HG02852 (cell line): ENCODE results near the gene TNXB.
"Not testable (repeated sequence)": the region's sequence is repeated elsewhere in the genome, so short reads cannot be mapped to it uniquely, and the experiment has no call there.

ENCODE experiments used
- ATAC-seq: cut with Tn5 transposase; IDR thresholded peaks from one replicate; pipeline ENCODE4 v1.9.1; 2021; ENCODE audit warnings: mild to moderate bottlenecking, moderate library complexity; ENCODE audit not compliant: unreplicated experiment

Gene TNXB

GRCh38 chr6:32067521-32067920, 41.6 kb downstream of the TNXB start:
- ATAC-seq, result not testable (repeated sequence)

DNA sequence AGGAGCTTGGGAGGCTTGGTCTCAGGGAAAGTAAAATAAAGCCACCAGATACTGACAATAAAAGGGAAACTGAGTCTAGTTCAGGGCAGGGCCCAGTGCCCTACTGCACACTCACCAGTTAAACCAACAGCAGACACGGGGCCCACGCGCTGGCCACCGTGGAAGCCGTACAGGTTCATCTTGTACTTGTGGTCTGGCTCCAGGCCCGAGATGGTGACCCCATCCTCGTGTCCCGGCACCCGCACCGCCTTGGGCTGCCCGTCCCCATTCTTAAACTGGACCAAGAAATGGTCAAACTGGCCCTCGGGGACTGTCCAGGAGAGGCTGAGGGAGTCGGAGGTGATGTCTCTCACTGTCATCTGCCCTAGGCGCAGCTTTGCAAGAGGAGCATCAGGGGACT, 44.4 kb downstream of the TNXB start:
- ATAC-seq, result no peak

- ATAC-seq, result no peak
Measured at GRCh38 chr6:32060966-32061655, 48.0 kb downstream of the TNXB start.

GRCh38 chr6:32058511-32058963, 50.6 kb downstream of the TNXB start:
- ATAC-seq, result no peak

DNA sequence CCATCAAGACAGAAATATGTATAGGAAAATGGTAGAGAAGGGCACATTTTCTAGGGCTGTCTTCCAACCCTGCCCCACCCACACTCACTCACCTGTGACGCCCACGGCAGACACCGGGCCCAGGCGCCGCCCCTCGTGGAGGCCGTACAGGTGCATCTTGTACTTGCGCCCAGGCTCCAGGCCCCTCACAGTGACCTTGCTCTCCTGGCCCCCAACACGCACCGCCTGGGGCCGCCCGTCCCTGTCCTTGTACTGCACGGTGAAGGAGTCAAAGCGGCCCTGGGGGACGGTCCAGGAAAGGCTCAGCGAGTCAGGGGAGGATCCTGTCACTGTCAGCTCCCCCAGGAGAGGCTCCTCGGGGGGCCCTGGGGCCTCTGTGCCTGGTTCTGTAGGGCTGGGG, 51.2 kb downstream of the TNXB start:
- no peak for ATAC-seq

DNA sequence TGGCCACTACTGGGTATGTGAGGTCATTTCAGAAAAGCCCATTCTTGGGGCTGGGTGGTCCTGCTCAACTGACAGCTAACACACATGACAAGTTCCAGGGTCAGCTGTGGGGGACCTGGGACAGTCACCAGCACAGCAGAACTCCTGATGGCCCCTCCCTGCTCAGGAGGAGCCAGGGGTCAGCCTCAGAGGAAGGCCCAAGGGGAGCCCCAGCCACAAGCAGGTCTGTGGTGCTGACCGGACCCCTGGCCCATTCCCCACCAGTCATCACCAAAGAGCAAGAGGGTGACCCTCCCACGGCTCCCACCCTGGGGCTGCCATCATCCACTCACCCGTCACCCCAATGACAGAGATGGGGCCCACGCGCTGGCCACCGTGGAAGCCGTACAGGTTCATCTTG, 52.9 kb downstream of the TNXB start:
- no peak for ATAC-seq

DNA sequence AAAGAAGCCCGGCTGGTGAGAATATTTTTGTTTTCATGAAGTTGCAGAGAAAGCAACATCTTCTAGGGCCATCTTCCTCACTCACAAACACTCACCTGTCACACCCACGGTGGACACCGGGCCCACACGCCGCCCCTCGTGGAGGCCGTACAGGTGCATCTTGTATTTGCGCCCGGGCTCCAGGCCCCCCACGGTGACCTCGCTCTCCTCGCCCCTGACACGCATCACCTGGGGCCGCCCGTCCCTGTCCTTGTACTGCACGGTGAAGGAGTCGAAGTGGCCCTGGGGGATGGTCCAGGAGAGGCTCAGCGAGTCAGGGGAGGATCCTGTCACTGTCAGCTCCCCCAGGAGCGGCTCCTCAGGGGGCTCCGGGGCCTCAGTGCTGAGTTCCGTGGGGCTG, 53.4 kb downstream of the TNXB start:
- not testable (repeated sequence) for ATAC-seq

DNA sequence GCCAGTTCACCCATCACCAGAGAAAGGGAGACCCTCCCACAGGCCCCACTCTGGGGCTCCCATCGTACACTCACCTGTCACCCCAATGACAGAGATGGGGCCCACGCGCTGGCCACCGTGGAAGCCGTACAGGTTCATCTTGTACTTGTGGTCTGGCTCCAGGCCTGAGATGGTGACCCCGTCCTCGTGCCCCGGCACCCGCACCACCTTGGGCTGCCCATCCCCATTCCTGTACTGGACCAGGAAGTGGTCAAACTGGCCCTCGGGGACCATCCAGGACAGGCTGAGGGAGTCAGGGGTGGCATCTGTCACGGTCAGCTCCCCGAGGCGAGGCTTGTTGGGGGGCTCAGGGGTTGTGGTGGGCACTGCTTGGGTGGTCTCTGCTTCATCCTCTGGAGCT, 55.8 kb downstream of the TNXB start:
- ATAC-seq, result not testable (repeated sequence)

DNA sequence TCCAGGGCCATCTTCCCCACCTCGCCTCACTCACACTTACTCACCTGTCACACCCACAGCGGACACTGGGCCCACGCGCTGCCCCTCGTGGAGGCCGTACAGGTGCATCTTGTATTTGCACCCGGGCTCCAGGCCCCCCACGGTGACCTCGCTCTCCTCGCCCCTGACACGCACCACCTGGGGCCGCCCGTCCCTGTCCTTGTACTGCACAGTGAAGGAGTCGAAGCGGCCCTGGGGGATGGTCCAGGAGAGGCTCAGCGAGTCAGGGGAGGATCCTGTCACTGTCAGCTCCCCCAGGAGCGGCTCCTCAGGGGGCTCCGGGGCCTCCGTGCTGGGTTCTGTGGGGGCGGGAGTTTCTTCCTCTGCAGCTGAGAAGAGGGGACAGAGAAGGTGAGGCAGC, 56.5 kb downstream of the TNXB start:
- ATAC-seq, result not testable (repeated sequence)

DNA sequence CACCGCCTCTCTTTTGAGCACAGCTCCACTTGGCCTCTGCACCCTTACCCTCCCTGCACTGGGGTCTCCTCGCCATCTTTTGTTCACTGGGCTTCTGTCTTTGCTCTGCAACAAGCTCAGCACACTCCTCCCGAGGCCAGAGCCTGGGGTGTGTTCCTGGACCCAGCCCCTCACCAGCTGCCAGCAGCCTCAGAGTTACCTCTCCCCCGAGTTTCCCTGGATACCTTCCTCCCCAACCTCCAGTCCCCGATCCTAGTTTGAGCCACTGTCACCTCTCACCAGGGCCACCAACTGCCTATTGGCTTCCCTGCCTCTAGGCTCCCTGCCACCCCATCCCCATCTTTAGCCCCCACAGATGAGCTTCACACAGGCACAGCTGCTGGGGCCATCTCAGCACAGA, 58.6 kb downstream of the TNXB start:
- ATAC-seq, result no peak

DNA sequence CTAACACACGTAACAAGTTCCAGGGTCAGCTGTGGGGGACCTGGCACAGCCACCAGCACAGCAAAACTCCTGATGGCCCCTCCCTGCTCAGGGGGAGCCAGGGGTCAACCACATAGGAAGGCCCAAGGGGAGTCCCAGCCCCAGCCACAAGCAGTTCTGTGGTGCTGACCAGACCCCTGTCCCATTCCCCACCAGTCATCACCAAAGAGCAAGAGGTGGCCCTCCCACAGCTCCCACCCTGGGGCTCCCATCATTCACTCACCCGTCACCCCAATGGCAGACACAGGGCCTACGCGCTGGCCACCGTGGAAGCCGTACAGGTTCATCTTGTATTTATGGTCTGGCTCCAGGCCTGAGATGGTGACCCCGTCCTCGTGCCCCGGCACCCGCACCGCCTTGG, 59.4 kb downstream of the TNXB start:
- ATAC-seq, result not testable (repeated sequence)

DNA sequence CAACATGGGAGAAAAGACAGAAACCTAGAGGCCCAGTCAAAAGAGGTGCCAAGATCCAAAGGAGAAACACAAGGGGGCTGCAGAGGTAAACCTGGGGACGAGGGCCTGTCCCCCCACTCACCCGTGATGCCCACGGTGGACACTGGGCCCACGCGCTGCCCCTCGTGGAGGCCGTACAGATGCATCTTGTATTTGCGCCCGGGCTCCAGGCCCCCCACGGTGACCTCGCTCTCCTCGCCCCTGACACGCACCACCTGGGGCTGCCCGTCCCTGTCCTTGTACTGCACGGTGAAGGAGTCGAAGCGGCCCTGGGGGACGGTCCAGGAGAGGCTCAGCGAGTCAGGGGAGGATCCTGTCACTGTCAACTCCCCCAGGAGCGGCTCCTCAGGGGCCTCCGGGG, 60.0 kb downstream of the TNXB start:
- ATAC-seq, result not testable (repeated sequence)

DNA sequence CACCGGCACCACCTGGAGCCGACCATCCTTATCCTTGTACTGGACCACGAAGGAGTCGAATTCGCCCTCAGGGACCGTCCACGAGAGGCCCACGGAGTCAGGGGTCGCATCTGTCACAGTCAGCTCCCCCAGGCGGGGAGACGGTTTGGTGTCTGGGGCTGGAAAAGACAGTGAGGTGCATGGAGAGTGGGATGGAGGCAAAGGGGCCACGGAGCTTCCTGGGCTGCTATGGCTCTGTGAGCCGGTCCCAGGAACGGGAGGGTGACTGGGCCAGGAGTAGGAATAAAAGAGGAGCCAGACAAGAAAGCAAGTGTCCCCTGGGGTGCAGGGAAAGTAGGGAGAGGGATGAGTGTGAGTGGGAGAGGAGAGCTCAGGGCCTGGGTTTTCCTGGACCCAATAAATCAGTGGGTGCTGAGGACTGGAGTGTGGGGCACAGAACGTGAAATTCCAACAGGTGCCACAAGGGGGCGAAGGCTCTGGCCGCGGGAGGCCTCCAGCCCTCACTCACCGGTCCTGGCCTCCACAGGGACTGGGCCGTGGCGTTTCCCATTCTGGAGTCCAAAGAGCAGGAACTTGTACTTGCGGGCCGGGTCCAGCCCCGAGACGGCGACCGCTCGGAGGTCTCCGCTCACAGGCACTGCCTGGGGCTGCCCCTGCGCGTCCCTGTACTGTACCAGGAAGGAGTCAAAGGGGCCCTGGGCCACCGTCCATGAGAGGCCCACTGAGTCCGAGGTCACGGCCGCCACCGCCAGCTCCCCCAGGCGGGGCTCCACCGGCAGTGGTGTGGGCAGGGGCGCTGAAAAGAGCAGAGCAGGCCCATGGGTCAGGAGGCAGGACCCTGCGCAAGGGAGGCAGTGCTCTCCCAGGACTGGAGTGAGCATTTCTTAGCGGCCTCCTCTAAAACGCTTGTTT, 61.0 kb downstream of the TNXB start:
- no peak for ATAC-seq

DNA sequence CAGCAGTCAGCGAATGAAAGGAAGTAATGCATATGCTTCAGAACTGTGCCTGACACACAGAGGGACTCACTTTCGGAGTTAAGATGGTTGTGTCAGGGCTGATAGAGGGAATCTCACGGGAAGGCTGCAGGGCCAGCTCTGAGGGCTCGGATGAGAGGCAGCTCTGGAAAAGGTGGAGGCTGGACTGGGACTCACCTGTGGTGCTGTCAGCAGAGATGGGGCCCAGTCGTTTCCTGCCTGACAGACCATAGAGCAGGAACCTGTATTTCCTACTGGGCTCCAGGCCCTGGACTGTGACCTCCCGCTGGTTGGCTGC, 61.6 kb downstream of the TNXB start:
- ATAC-seq, result no peak

DNA sequence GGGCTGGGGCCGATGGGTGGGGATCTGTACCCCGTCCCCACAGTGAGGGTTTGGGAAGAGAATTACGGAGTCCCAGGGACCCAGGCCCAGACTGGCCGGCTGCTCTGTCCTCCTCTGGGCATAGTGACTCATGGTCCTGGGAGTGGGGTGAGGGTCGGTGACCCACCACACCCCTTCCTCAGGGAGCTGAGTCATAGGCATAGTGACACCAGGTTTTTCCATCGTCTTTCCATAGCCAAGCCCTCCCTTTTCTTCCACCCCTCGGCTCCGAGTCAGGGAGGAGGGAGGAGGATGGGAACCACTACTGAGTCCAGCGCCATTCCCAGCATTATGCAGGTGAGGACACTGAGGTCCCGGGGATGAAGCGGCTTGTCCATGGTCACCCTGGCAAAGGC, 62.1 kb downstream of the TNXB start:
- ATAC-seq, result no peak

DNA sequence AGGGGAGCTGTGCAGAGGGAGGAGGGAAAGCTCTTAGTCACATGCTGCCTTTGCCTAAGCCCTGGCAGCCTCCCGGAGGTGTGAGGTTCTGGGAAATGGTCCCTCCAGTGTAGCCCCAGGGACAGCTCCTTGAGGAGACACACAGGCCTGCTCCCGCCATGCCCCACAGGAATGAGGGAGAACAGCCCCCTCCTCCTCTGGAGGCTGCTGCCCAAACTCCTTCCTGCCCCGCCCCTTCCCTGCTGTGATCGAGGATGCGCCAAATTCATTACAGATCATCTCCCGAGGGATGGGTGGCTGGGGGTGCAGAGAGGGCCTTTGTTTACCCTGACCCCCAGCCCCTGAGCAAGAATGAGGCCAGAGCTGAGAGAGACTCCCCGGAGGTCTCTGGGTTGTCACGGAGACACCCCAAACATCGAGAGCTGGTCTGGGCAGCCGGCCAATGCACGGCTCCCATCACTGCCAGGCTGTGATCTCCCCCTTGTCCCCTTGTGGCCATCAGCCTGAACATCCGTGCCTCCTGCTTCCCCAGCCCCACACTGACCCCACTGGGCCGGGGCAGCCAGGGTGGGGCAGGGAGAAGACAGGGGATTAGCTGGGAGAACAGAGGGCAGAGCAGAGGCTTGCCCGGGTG, 62.6 kb downstream of the TNXB start:
- ATAC-seq, result no peak

- no peak for ATAC-seq
Measured at GRCh38 chr6:32045811-32046449, 63.2 kb downstream of the TNXB start.

GRCh38 chr6:32044916-32045315, 64.2 kb downstream of the TNXB start:
- ATAC-seq, result not testable (repeated sequence)

- not testable (repeated sequence) for ATAC-seq
Measured at GRCh38 chr6:32043589-32044380, 65.4 kb downstream of the TNXB start.

- not testable (repeated sequence) for ATAC-seq
Measured at GRCh38 chr6:32042276-32042675, 66.9 kb downstream of the TNXB start.
